ENCODE results near the gene MYOCOS.

GRCh38 chr1:171663854-171664575, 42.0 kb downstream of the MYOCOS start:
- TF ChIP-seq POLR2A (IDR thresholded peaks at IDR 0.05; ENCODE audit: low read depth, low read length): no peak
- TF ChIP-seq CTCF (conservative IDR thresholded peaks at IDR 0.05; ENCODE audit: low read depth, low read length): no peak
- no peak for TF ChIP-seq RCOR1 (IDR thresholded peaks at IDR 0.05; ENCODE audit: insufficient replicate concordance, low read length)
- TF ChIP-seq RFX5 (IDR thresholded peaks at IDR 0.05; ENCODE audit: low read depth, low read length): no peak
- TF ChIP-seq SMC3 (IDR thresholded peaks at IDR 0.05; ENCODE audit: low read depth, low read length): no peak
- TF ChIP-seq USF2 (IDR thresholded peaks at IDR 0.05; ENCODE audit: low read depth, low read length): no peak
- no peak for TF ChIP-seq MAFK (IDR thresholded peaks at IDR 0.05; ENCODE audit: low read depth, low read length)
- no peak for TF ChIP-seq MAZ (IDR thresholded peaks at IDR 0.05; ENCODE audit: borderline replicate concordance, low read depth, low read length)
- no peak for TF ChIP-seq BHLHE40 (IDR thresholded peaks at IDR 0.05; ENCODE audit: low read depth, low read length)
- TF ChIP-seq FOS (IDR thresholded peaks at IDR 0.05; ENCODE audit: low read depth, low read length): no peak
- TF ChIP-seq CEBPB (IDR thresholded peaks at IDR 0.05; ENCODE audit: low read depth, low read length): no peak

All from IMR-90 (cell line).